AG09309 (cell line): ENCODE results near the gene CABP4.

Experiments used
- DNase-seq: peaks from one replicate; pipeline ENCODE4 v3.0.0-alpha.2; 2010; ENCODE audit warnings: low read depth
- H3K4me3 ChIP-seq: 2 replicates; pipeline ENCODE4 v1.5.1; 2011; ENCODE audit warnings: mild to moderate bottlenecking, low read depth, low read length, moderate library complexity; ENCODE audit not compliant: control insufficient read depth
- TF ChIP-seq, protein P1 (sequence below): IDR thresholded peaks from 2 replicates; pipeline ENCODE4 v1.5.1; 2011; ENCODE audit warnings: mild to moderate bottlenecking, low read depth, low read length, inconsistent platforms; ENCODE audit not compliant: insufficient read depth, control insufficient read depth; ENCODE audit errors: missing control alignments

CABP4 gene

DNA sequence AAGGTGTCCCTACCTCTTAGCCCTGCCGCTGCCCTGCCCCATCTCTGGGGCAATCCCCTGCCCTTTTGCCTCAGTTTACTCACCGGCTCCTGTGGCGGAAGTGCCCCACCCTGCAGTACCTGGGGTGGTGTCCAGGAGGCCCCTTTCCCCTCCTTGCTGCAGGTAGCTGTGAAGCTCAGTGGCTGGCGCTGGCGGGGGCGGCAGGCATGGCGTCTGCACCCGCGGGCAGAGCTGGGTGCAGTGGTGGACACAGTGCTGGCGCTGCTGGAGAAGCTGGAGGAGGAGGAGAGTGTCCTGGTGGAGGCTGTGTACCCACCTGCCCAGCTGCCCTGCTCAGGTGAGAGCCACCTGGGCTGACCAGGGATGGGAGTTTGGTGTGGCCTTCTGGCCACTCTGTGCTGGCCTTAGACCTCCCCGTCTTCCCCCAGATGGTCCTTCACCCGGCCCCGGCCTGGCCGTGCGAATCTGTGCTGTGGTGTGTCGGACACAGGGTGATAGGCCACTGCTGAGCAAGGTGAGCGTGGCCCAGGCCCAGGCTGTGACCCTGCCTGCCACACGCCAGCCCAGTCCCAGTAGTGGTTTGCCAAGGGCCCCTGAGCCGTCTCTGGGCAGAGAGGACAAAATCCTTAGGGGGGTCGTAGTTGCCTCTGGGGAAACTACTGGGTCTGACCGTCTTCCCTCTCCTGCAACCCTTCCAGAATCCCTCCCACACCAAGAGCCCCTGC is 35.7 kb upstream of the CABP4 start:
- TF ChIP-seq, protein P1, sequence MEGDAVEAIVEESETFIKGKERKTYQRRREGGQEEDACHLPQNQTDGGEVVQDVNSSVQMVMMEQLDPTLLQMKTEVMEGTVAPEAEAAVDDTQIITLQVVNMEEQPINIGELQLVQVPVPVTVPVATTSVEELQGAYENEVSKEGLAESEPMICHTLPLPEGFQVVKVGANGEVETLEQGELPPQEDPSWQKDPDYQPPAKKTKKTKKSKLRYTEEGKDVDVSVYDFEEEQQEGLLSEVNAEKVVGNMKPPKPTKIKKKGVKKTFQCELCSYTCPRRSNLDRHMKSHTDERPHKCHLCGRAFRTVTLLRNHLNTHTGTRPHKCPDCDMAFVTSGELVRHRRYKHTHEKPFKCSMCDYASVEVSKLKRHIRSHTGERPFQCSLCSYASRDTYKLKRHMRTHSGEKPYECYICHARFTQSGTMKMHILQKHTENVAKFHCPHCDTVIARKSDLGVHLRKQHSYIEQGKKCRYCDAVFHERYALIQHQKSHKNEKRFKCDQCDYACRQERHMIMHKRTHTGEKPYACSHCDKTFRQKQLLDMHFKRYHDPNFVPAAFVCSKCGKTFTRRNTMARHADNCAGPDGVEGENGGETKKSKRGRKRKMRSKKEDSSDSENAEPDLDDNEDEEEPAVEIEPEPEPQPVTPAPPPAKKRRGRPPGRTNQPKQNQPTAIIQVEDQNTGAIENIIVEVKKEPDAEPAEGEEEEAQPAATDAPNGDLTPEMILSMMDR, result no peak
- DNase-seq, result no peak
- H3K4me3 ChIP-seq, result no peak overlapping the region

DNA sequence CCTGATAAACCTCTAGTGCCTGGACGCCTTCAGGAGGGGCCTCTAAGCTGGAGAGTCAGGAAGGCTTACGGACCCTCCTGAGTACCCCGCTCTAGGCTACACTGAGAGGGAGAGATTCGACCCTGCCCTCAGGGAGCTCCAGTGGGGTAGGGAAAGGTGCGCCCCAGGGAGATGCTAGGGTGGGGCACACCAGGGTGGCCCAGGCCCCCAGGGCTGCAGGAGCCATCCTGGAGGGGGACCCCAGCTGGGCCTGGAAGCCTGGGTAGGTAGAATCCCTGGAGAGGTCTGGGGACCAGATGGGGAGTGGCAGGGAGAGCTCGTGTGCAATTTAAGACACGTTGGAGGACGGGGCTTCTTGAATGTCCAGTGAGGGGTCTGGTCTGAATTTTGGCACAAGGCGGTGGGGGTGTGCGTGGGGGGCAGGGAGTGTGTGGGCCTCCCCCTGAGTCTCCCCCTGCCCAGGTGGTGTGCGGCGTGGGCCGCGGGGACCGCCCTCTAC is 35.0 kb upstream of the CABP4 start:
- DNase-seq, result no peak
- peak overlapping the region; percentile 36 for H3K4me3 ChIP-seq
- TF ChIP-seq, protein P1, result no peak

DNA sequence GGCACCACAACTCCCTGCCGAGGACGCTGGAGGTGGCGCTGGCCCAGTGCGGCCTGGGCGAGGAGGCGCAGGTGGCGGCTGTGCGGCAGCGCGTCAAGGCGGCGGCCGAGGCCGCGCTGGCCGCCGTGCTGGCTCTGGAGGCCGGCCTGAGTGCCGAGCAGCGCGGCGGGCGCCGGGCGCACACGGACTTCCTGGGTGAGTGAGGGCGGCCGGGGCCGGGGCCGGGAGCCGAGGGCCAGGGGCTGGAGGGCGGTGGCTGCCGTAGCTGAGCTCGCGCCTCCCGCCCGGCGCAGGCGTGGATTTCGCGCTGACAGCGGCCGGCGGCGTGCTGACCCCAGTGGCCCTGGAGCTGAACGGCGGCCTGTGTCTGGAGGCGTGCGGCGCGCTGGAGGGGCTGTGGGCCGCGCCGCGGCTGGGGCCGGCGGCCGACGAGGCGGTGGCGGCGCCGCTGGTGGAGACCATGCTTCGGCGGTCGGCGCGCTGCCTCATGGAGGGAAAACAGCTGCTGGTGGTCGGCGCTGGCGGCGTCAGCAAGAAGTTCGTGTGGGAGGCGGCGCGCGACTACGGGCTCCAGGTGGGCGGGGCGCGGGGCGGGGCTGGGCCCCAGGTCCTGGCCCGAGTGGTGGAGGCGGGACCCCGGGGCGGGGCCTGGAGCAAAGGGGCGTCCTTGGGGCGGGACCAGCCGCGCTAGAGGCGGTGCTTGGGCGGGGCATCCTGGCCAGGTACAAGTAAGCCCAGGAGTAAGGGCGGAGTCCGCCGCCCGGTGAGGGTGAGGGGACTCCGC is 34.3 kb upstream of the CABP4 start:
- H3K4me3 ChIP-seq, result peak overlapping the region; percentile 36
- DNase-seq, result peak; percentile 20
- TF ChIP-seq, protein P1, result no peak

DNA sequence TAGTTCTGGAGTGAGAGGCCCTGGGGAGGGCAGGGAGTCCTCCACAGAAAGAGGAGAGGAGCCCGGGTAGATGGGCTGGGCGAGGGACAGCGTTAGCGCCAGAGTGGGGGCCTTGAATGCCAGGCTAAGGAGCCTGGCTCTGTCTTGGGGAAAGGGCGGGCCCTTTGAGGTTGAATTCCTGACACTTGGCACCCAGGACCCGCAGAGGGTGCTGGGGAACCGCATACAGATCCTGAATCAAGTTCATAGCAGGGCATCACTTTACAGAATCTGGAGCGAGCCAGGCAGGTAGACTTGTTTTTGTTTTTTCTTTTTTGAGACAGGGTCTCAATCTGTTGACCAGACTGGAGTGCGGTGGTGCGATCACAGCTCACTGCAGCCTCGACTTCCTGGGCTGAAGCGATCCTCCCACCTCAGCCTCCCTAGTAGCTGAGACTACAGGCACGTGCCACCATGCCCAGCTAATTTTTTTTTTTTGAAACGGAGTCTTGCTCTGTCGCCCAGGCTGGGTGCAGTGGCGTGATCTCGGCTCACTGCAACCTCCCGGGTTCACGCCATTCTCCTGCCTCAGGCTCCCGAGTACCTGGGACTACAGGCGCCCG is 33.6 kb upstream of the CABP4 start:
- H3K4me3 ChIP-seq, result peak overlapping the region; percentile 21
- TF ChIP-seq, protein P1, result no peak
- DNase-seq, result no peak

DNA sequence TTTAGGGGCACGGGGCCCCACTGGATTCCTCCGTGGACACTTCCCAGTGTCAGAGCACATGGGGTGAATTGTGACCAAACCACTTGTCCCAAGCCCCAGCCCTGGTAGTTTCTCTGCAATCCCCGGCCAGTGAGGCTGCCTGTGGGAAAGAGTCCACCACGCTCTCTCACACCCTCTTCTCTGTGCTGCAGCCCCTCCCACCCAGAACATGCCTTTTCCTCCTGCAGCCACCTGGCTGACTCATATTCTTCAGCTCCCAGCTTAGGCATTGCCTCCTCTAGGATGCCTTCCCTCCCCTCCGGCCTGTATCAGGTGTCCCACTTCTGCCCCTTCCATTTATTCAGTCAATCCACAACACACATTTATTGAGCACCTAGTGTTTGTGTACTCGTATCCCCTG is 32.3 kb upstream of the CABP4 start:
- TF ChIP-seq, protein P1, result no peak
- DNase-seq, result no peak
- H3K4me3 ChIP-seq, result no peak overlapping the region

DNA sequence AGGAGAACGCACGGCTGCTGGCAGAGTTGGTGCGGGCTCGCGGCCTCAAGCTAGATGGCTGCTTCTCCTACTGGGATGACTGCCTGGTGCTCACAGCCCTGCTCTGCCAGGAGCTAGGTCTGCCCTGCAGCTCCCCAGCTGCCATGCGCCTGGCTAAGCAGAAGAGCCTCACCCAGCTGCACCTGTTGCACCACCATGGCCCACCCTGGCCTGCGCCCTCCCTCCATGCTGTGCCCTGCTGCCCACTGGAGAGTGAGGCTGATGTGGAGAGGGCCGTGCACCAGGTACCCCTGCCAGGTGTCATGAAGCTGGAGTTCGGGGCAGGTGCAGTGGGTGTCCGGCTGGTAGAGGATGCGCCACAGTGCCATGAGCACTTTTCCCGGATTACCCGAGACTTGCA is 31.7 kb upstream of the CABP4 start:
- TF ChIP-seq, protein P1, result no peak
- H3K4me3 ChIP-seq, result no peak overlapping the region
- DNase-seq, result no peak
